Measurements from ENCODE around the gene PRKCH. TPM values are rescaled to one million over a fixed set of nuclear protein-coding genes. Genes with fewer than 3 reads are reported as not detected.
"Not testable (repeated sequence)": the region's sequence is repeated elsewhere in the genome, so short reads cannot be mapped to it uniquely, and the experiment has no call there.

PRKCH gene
- total RNA-seq, 1 experiment from 2014 or later = 170 TPM

GRCh38 chr14:61527325-61528100 lies 206.1 kb downstream of the PRKCH start:
- Histone ChIP-seq H2AFZ (ENCODE audit: low read length) (no peak overlapping the region), H3F3A (ENCODE audit: low read length, unreplicated experiment) (peaks cover 28% of the 10 kb centered on the region), H4K20me1 (ENCODE audit: low read length) (no peaks in the 10 kb centered on the region), H3K9ac (ENCODE audit: low read length) (peak overlapping the region; percentile 90), H3K27ac (ENCODE audit: low read length) (peak overlapping the region; percentile 95), H3K79me2 (ENCODE audit: low read length) (0 out of 2 replicates have a peak, but pooled peaks cover 4% of the 10 kb centered on the region), H3K9me3 (ENCODE audit: low read length) (no peaks in the 10 kb centered on the region), H3K36me3 (ENCODE audit: low read depth, low read length) (0 out of 2 replicates have a peak, but pooled peaks cover 2% of the 10 kb centered on the region), H3K9me2 (replicated peaks; ENCODE audit: low read length) (no peaks in the 10 kb centered on the region), H3K27me3 (ENCODE audit: low read length) (no peaks in the 10 kb centered on the region), H3K4me3 (ENCODE audit: low read length) (no peak overlapping the region), H3K4me1 (ENCODE audit: insufficient read depth, low read length) (peaks cover 83% of the 10 kb centered on the region), H3K4me2 (ENCODE audit: low read length) (peak overlapping the region; percentile 76)
- CTCF ChIA-PET = interaction anchor here (0.6 to 1.3 kb wide), 2 partner anchors 26 to 36 kb away, joined by 3 to 5 read pairs; no protein-coding TSS in a partner anchor
- intact Hi-C loops (cut with micrococcal nuclease) = no loop called here
- TF ChIP-seq, protein P1, sequence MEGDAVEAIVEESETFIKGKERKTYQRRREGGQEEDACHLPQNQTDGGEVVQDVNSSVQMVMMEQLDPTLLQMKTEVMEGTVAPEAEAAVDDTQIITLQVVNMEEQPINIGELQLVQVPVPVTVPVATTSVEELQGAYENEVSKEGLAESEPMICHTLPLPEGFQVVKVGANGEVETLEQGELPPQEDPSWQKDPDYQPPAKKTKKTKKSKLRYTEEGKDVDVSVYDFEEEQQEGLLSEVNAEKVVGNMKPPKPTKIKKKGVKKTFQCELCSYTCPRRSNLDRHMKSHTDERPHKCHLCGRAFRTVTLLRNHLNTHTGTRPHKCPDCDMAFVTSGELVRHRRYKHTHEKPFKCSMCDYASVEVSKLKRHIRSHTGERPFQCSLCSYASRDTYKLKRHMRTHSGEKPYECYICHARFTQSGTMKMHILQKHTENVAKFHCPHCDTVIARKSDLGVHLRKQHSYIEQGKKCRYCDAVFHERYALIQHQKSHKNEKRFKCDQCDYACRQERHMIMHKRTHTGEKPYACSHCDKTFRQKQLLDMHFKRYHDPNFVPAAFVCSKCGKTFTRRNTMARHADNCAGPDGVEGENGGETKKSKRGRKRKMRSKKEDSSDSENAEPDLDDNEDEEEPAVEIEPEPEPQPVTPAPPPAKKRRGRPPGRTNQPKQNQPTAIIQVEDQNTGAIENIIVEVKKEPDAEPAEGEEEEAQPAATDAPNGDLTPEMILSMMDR (conservative IDR thresholded peaks at IDR 0.05; ENCODE audit: low read depth, low read length) = no peak
- no peak for TF ChIP-seq EZH2 (IDR thresholded peaks at IDR 0.05; ENCODE audit: low read length, unreplicated experiment)
- no peak for TF ChIP-seq EZH2phosphoT487 (IDR thresholded peaks at IDR 0.05; ENCODE audit: borderline replicate concordance, low read length)
- POLR2A ChIA-PET (ENCODE audit: unreplicated experiment) = interaction anchor here (0.5 to 0.6 kb wide), 6 partner anchors 13 to 218 kb away, joined by 3 to 12 read pairs (median 5); partner anchors contain the start of gene HIF1A
- DNase-seq = peak; percentile 85
- no TSS peak for BruUV-seq (replicated peaks)
- ATAC-seq = peak; percentile 37

DNA sequence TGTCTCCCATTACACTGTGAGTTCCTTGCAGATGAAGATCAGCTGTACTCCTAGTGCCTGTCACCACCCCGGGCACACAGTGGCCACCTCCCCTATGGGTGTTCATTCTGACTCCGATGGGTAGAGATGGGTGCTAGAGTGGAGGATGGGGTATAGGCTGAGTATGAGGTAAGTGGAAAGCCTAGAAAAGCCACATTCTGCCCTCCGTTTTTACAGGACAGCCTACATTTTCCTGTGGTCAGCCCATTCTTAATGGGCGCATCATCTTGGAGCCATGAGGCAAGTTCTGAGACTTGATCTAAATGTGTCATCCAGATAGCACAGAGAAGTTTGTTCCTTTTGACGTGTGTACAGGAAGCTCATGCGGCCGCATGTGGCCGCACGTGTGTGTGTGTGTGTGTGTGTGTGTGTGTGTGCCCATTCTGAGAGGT lies 207.2 kb downstream of the PRKCH start:
- 0 out of 2 replicates have a peak, but pooled peaks cover 2% of the 10 kb centered on the region for H3K36me3 ChIP-seq (ENCODE audit: low read depth, low read length)
- H3K9ac ChIP-seq (ENCODE audit: low read length) = peak overlapping the region; percentile 90
- 0 out of 2 replicates have a peak, but pooled peaks cover 4% of the 10 kb centered on the region for H3K79me2 ChIP-seq (ENCODE audit: low read length)
- H3K4me3 ChIP-seq (ENCODE audit: low read length) = no peak overlapping the region
- intact Hi-C loops (cut with micrococcal nuclease) = no loop called here
- TF ChIP-seq, protein P1 (conservative IDR thresholded peaks at IDR 0.05; ENCODE audit: low read depth, low read length) = no peak
- TF ChIP-seq EZH2phosphoT487 (IDR thresholded peaks at IDR 0.05; ENCODE audit: borderline replicate concordance, low read length) (no peak), EZH2 (IDR thresholded peaks at IDR 0.05; ENCODE audit: low read length, unreplicated experiment) (no peak)
- no peaks in the 10 kb centered on the region for H3K9me2 ChIP-seq (replicated peaks; ENCODE audit: low read length)
- no peaks in the 10 kb centered on the region for H3K27me3 ChIP-seq (ENCODE audit: low read length)
- peak overlapping the region; percentile 95 for H3K27ac ChIP-seq (ENCODE audit: low read length)
- DNase-seq (peak; percentile 89), ATAC-seq (no peak)
- no peaks in the 10 kb centered on the region for H4K20me1 ChIP-seq (ENCODE audit: low read length)
- H3K4me1 ChIP-seq (ENCODE audit: insufficient read depth, low read length) = peaks cover 83% of the 10 kb centered on the region
- no peaks in the 10 kb centered on the region for H3K9me3 ChIP-seq (ENCODE audit: low read length)
- ChIA-PET POLR2A (ENCODE audit: unreplicated experiment) (no interaction called here), CTCF (no interaction called here)
- H3K4me2 ChIP-seq (ENCODE audit: low read length) = peak overlapping the region; percentile 76
- no peak overlapping the region for H2AFZ ChIP-seq (ENCODE audit: low read length)
- BruUV-seq (replicated peaks) = no TSS peak
- H3F3A ChIP-seq (ENCODE audit: low read length, unreplicated experiment) = peaks cover 22% of the 10 kb centered on the region

- CTCF ChIA-PET; BruUV-seq (replicated peaks); POLR2A ChIA-PET (ENCODE audit: unreplicated experiment): not testable (repeated sequence)
Measured at GRCh38 chr14:61529360-61529759, 208.0 kb downstream of the PRKCH start.

More at GRCh38 chr14:61529360-61529759, 208.0 kb downstream of the PRKCH start:
- H3K36me3 ChIP-seq (ENCODE audit: low read depth, low read length); H2AFZ ChIP-seq (ENCODE audit: low read length); intact Hi-C loops (cut with micrococcal nuclease); H3K9me3 ChIP-seq (ENCODE audit: low read length); H4K20me1 ChIP-seq (ENCODE audit: low read length); DNase-seq; H3K4me2 ChIP-seq (ENCODE audit: low read length); ATAC-seq; H3K9me2 ChIP-seq (replicated peaks; ENCODE audit: low read length); H3K4me3 ChIP-seq (ENCODE audit: low read length); H3K27me3 ChIP-seq (ENCODE audit: low read length); H3K79me2 ChIP-seq (ENCODE audit: low read length): not testable (repeated sequence)
- Histone ChIP-seq H3K27ac (ENCODE audit: low read length) (peak overlapping the region; percentile 95), H3K4me1 (ENCODE audit: insufficient read depth, low read length) (peaks cover 80% of the 10 kb centered on the region), H3F3A (ENCODE audit: low read length, unreplicated experiment) (peaks cover 15% of the 10 kb centered on the region), H3K9ac (ENCODE audit: low read length) (peak overlapping the region; percentile 35)
